ENCODE results near the gene TNIK.
"Not testable (repeated sequence)": the region's sequence is repeated elsewhere in the genome, so short reads cannot be mapped to it uniquely, and the experiment has no call there.

The TNIK gene

GRCh38 chr3:171446301-171446700, 13.9 kb downstream of the TNIK start:
- no peak for DNase-seq (ENCODE audit: low read depth in 3 of 3)

DNA sequence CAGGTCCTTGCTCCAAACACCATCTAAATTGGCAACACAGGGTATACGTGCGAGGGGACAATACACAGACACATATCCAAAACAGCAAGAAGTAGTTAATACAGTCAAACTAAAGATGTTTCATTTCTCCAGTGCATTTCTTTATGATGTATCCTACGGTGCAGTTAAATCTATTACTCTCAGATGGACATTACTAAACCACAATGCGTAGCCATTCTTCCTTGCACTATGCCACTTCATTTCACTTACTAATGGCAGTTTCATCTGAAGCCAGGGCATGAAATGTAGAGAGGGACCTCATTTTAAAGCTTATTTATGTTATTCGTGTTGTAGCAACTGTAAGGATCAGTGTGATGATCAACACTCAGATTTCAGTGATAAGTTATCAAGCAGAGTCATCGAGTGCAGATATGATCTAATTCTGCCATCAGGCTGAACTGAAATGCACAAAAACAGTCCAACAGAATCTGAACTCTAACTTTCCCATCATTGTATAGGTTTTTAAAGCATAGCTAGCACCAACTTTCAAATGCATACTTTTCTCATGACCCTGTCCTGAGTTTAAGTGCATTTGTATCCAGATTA, 14.5 kb downstream of the TNIK start:
- no peak for DNase-seq (ENCODE audit: low read depth in 3 of 3)

- no peak for DNase-seq (ENCODE audit: low read depth in 3 of 3)
Observed at GRCh38 chr3:171444001-171444690, 16.1 kb downstream of the TNIK start.

DNA sequence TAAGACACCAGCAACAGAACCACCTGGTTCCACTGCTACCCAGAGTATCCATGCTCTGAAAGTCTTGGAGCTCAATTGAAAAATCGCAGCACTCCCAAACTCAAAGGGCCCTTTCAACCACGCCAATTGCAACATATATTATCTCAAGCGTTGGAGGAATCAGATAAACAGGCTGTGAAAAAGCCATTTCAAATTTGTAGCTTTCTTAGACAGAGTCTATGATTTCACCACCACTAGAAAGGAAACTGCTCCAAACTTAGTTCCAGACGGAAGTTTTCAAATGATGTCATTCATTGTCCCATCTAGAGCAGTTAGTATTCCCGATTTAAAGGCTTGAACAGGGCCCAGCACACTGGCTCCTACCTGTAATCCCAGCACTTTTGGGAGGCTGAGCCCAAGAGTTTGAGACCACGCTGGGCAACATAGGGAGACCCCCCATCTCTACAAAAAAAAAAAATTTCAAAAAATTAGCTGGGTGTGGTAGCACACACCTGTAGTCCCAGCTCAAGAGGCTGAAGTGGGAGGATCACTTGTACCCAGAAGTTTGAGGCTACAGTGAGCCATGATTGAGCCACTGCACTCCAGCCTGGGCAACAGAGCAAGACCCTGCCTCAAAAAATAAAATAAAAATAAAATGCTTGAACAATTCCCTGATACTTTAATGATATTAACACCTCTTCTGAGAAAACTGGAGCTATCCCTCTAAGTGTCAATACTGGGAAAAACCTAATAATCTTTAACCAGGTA, 16.8 kb downstream of the TNIK start:
- DNase-seq (ENCODE audit: low read depth in 3 of 3) = no peak

GRCh38 chr3:171442184-171442583, 18.0 kb downstream of the TNIK start:
- no peak for DNase-seq (ENCODE audit: low read depth in 3 of 3)

- no peak for DNase-seq (ENCODE audit: low read depth in 3 of 3)
Observed at GRCh38 chr3:171441381-171441780, 18.8 kb downstream of the TNIK start.

DNA sequence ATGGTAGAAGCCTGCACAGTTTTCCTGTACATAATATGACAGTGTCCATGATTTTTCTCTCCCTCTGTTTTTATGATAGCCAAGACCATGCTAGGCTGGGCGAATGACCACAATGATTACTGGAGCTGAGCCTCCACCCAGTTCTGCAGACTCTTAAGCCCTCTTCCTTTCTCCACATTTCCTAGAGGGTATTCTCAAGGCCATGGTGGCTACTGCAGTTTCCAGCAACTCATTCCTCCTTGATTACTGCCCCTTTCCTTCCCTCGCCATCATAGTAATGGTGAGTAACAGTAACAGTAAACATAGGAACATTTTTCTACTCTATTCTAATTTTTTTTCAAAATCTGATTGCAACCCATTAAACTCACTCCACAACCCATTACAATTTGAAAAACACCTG, 20.2 kb downstream of the TNIK start:
- DNase-seq (ENCODE audit: low read depth in 3 of 3) = no peak

GRCh38 chr3:171437115-171437756, 23.0 kb downstream of the TNIK start:
- no peak for DNase-seq (ENCODE audit: low read depth in 3 of 3)

DNA sequence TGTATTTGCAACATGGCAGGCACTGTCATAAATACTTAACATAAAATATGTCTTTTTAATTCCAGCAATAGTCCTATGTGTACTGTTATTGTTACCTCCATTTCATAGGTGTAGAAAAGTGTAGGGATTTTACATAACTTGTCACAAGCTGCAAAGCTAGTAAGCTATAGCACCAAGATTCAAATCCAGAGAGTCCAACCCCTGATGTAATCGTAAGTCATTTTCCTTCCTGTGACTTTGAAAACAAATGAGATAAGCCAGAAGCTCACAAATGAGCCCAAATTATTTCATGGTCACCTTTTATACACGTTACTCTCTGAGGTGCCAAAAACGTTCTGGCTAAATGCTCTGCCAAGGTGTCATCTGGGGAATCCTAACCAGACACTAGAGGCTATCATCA, 23.8 kb downstream of the TNIK start:
- no peak for DNase-seq (ENCODE audit: low read depth in 3 of 3)

DNA sequence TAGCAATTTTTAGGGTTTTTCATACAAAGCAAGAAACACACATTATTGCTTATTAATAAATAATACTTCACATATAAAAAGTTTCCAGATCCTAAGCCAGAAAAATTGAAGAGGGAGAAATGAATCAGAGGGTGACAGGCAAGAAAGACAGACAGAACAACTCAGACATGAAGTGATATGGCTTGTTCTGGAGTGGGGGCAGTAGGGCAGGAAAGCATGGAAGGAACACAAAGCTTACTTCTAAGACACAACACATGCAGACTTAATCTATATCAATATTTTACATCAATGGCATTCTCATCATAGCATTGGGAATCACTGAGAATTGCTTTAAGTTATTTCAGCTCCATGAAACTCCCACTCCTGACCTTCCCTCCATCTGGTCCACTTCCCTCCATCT, 24.4 kb downstream of the TNIK start:
- DNase-seq (ENCODE audit: low read depth in 3 of 3) = no peak

DNA sequence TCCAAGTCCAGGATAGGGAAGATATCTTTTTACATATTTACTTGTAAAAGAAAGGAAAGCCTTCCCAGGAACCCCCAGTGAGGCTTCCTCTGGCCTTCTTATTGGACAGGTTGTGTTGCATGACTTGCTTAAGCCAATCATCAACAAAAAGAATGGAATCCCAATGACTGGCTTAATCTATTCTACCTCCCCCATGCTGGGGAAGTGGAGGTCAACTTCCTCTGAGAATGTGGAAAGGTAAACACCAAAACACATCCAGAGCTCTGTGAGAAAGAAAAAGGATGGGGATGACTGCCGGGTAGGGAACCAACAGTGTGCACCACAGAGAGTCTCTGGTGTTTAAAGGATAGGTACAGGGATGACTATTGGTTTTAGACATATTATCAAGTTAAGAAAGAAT, 25.1 kb downstream of the TNIK start:
- no peak for DNase-seq (ENCODE audit: low read depth in 3 of 3)

DNA sequence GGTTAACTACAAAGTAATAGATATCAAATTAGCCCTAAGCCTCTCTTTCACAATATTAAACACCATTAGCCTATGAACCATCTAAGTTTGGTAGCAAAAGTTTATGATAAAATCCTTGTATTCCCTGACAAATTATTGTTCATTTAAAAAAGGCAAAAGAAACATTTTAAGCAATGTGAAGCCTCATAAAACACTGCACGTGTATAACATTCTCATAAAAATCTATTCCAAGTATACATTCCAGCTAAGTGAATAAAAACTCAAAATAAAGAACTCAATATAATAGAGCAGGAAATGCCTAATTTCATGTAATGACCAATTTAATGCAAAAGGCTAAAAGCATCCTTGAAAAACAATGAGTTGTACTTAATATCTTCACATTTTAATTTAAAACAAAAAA, 27.7 kb downstream of the TNIK start:
- DNase-seq (ENCODE audit: low read depth in 3 of 3) = no peak

- DNase-seq (ENCODE audit: low read depth in 3 of 3) = no peak
Observed at GRCh38 chr3:171431550-171431949, 28.7 kb downstream of the TNIK start.

DNA sequence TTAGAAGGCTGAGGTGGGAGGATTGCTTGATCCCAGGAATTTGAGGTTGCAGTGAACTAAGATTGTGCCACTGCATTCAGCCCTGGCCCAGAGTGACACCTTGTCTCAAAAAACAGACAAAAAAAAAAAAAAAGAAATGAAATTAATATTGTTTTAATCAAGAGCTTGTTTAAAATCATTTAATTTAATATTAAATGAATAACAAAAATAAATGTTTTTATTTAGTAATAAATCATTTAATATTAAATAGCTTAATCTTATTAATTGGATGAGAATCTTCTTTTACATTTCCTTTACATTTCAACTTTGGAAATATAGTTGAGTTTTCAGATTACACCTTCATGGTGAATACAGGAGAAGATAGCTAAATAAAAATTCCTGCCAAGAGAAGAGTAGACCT, 29.7 kb downstream of the TNIK start:
- DNase-seq (ENCODE audit: low read depth in 3 of 3) = no peak

- DNase-seq (ENCODE audit: low read depth in 3 of 3) = no peak
Observed at GRCh38 chr3:171429635-171430034, 30.6 kb downstream of the TNIK start.

- DNase-seq (ENCODE audit: low read depth in 3 of 3) = no peak
Observed at GRCh38 chr3:171428892-171429291, 31.3 kb downstream of the TNIK start.

DNA sequence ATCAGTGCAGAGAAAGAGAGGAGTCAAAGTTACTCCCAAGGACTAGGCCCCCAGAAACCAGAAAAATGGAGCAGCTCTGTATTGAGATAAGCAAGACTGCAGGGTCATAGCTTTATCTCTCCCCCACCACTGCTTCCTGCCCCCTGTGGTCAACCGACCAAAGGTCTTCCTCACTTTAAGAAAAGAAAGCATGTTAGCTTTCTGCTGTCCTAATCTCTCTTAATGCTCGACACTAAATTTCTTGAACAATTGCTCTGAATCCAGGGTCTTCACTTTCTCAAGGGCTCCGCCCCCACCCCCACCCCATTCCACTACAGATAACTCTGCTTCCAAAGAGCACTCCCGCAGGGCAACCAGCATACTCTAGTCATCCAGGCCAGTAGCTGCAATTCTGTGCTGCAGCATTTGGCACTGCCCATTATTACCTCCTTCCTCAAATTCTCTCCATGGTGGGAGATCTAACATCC, 31.9 kb downstream of the TNIK start:
- no peak for DNase-seq (ENCODE audit: low read depth in 3 of 3)

- DNase-seq (ENCODE audit: low read depth in 3 of 3) = no peak
Observed at GRCh38 chr3:171427771-171428320, 32.4 kb downstream of the TNIK start.

DNA sequence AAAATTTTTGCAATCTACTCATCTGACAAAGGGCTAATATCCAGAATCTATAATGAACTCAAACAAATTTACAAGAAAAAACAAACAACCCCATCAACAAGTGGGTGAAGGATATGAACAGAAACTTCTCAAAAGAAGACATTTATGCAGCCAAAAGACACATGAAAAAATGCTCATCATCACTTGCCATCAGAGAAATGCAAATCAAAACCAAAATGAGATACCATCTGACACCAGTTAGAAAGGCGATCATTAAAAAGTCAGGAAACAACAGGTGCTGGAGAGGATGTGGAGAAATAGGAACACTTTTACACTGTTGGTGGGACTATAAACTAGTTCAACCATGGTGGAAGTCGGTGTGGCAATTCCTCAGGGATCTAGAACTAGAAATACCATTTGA, 36.1 kb downstream of the TNIK start:
- DNase-seq (ENCODE audit: low read depth in 3 of 3) = not testable (repeated sequence)

GRCh38 chr3:171422855-171423254, 37.4 kb downstream of the TNIK start:
- not testable (repeated sequence) for DNase-seq (ENCODE audit: low read depth in 3 of 3)

DNA sequence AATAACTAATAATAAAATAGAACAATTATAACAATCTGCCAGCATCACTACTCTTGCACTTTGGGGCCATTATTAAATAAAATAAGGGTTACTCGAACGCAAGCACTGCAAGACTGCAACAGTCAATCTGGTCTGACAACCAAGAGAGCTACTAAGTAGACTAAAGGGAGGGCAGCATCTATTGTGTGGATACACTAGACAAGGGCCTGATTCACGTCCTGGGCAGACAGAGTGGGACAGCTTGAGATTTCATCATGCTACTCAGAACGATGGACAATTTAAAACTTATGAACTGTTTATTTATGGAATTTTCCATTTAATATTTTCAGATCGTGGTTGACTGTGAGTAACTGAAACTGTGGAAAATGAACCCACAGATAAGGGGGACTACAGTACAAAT, 39.5 kb downstream of the TNIK start:
- no peak for DNase-seq (ENCODE audit: low read depth in 3 of 3)

GRCh38 chr3:171419457-171419856, 40.7 kb downstream of the TNIK start:
- no peak for DNase-seq (ENCODE audit: low read depth in 3 of 3)

All from stimulated activated CD4-positive, alpha-beta T cell treated with anti-CD3 and anti-CD28 coated beads, TNF-alpha, amount 100 ng/mL, for 4 hours (primary cell).